ENCODE results near the gene CCDC69. TPM values are rescaled to one million over a fixed set of nuclear protein-coding genes. Genes with fewer than 3 reads are reported as not detected.
A peak's percentile ranks its signal among the peaks of the same experiment; 100 is the strongest.

Gene CCDC69
- total RNA-seq, 2 experiments from 2014 or later = 24.6 to 27.6 TPM

DNA sequence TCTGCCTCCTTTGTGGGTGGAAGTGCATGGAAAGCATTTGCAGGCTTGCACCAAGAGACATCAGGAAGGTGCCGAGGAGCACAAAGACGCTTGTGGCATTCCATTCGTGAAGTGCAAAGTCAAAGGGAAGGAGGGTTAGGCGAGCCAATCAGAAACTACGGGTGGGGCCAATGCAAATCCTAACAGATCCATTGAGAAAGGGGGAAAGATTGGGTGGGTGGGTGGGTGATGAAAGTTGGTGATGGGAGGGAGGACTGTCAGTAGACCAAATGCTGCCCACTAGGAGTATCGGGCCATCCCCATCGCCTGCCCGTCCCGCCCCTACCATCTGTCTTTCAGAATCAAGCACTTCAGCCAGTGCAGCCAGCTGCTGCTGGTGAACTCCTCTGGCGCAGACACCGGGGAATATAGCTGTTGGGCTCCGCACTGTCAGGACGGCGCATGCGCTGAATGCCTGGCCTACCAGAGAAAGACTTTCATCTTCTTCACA lies 49.2 kb downstream of the CCDC69 start:
- H3K4me1 Mint-ChIP-seq (ENCODE audit: low read depth) = peaks cover 7% of the 10 kb centered on the region
- DNase-seq = no peak
- no peak overlapping the region for H3K4me3 Mint-ChIP-seq
- no peaks in the 10 kb centered on the region for H3K9me3 Mint-ChIP-seq
- ChIA-PET POLR2A (no interaction called here), CTCF (no interaction called here)
- H3K36me3 Mint-ChIP-seq = peaks cover 7% of the 10 kb centered on the region
- H3K27ac Mint-ChIP-seq = no peak overlapping the region
- no peaks in the 10 kb centered on the region for H3K27me3 Mint-ChIP-seq
- intact Hi-C loops (cut with micrococcal nuclease) = no loop called here

GRCh38 chr5:151173711-151174611 lies 49.9 kb downstream of the CCDC69 start:
- peaks cover 10% of the 10 kb centered on the region for H3K4me1 Mint-ChIP-seq (ENCODE audit: low read depth)
- peaks cover 5% of the 10 kb centered on the region for H3K36me3 Mint-ChIP-seq
- no peaks in the 10 kb centered on the region for H3K9me3 Mint-ChIP-seq
- H3K27me3 Mint-ChIP-seq = no peaks in the 10 kb centered on the region
- no peak for DNase-seq
- no peak overlapping the region for H3K4me3 Mint-ChIP-seq
- POLR2A ChIA-PET = no interaction called here
- intact Hi-C loops (cut with micrococcal nuclease) = no loop called here
- no peak overlapping the region for H3K27ac Mint-ChIP-seq
- CTCF ChIA-PET = interaction anchor here (1.0 to 1.5 kb wide), 2 partner anchors 9 to 48 kb away, joined by 4 to 7 read pairs; no protein-coding TSS in a partner anchor

GRCh38 chr5:151171529-151171928 lies 52.4 kb downstream of the CCDC69 start:
- intact Hi-C loops (cut with micrococcal nuclease) = no loop called here
- no peaks in the 10 kb centered on the region for H3K36me3 Mint-ChIP-seq
- ChIA-PET CTCF (interaction anchor here (11.1 kb wide), 1 partner anchor 43 kb away, joined by 553 read pairs; no protein-coding TSS in a partner anchor), POLR2A (interaction anchor here (0.6 kb wide), 1 partner anchor 439 kb away, joined by 4 read pairs; no protein-coding TSS in a partner anchor)
- no peaks in the 10 kb centered on the region for H3K9me3 Mint-ChIP-seq
- H3K4me1 Mint-ChIP-seq (ENCODE audit: low read depth) = peaks cover 10% of the 10 kb centered on the region
- no peak overlapping the region for H3K27ac Mint-ChIP-seq
- H3K4me3 Mint-ChIP-seq = no peak overlapping the region
- DNase-seq = no peak
- no peaks in the 10 kb centered on the region for H3K27me3 Mint-ChIP-seq

DNA sequence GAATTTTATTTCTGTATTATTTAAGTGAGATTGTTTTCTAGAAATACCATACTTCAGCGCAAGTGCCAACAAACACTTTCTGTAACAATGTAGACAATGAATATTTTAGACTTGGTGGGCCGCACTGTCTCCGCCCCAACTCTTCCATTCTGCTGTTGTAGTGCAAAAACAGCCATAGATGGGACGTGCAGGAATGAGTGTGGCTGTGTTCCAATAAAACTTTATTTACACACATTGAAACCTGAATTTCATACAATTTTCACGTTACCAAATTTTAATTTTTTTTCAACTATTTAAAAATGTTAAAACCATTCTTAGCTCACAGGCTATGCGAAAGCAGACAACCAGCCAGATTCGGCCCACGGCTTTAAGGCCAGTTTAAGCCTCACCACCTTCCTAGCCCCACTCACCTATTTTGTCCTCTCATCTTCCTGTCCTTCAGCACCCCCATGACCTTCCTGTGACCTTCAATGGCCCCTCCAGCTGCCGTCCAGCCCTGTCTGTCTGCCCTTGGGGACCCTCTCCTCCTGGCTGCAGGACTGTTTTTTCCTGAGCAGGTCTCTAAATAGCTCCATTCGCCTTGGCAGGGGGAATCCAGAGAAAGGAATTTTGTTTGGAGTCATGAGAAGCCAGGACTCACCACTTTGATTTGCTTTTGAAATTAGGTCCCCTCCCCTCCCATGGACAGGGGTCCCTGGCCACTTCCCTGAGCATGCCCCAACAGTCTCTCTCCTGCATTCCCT lies 55.1 kb downstream of the CCDC69 start:
- ChIA-PET CTCF (interaction anchor here (1.4 to 11.1 kb wide), 2 partner anchors 40 to 70 kb away, joined by 4 to 553 read pairs; no protein-coding TSS in a partner anchor), POLR2A (no interaction called here)
- Mint-ChIP-seq H3K27ac (no peak overlapping the region), H3K4me1 (ENCODE audit: low read depth) (peaks cover 17% of the 10 kb centered on the region), H3K9me3 (no peaks in the 10 kb centered on the region), H3K4me3 (no peak overlapping the region), H3K36me3 (no peaks in the 10 kb centered on the region), H3K27me3 (no peaks in the 10 kb centered on the region)
- intact Hi-C loops (cut with micrococcal nuclease) = no loop called here
- no peak for DNase-seq

DNA sequence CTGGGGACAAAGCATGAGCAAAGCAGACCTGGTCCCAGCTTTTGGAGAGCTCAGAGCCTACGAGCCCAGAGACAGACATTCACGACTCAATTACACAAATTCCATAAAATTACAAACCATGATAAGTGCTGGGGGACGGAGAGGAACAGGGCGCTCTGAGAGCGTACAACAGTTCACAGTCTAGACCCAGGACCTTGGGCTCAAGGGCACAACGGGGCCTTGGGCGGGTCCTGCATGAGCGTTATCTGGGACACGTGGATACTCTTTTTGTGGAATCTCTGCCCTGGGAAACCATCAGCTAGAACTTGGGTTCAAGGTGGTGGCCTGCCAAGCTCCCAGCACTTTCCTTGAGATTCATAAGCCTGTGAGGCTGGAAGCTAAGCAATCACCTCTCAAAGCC lies 56.9 kb downstream of the CCDC69 start:
- no peaks in the 10 kb centered on the region for H3K27me3 Mint-ChIP-seq
- intact Hi-C loops (cut with micrococcal nuclease) = no loop called here

GRCh38 chr5:151164687-151165392 lies 59.1 kb downstream of the CCDC69 start:
- peak; percentile 90 for DNase-seq
- ChIA-PET POLR2A (interaction anchor here (1.0 to 1.5 kb wide), 2 partner anchors 38 to 39 kb away, joined by 4 to 11 read pairs; no protein-coding TSS in a partner anchor), CTCF (interaction anchor here (0.6 to 11.1 kb wide), 57 partner anchors 8 to 605 kb away, joined by 3 to 553 read pairs (median 4); partner anchors contain the start of genes CCDC69 and IRGM)
- no peaks in the 10 kb centered on the region for H3K9me3 Mint-ChIP-seq
- no peaks in the 10 kb centered on the region for H3K27me3 Mint-ChIP-seq
- intact Hi-C loops (cut with micrococcal nuclease) = loop anchor here (1.0 to 2.0 kb wide), 4 partner anchors 39 to 364 kb away; partner anchors contain the start of gene IRGM
- H3K36me3 Mint-ChIP-seq = no peaks in the 10 kb centered on the region
- no peak overlapping the region for H3K27ac Mint-ChIP-seq
- H3K4me1 Mint-ChIP-seq (ENCODE audit: low read depth) = peaks cover 18% of the 10 kb centered on the region
- no peak overlapping the region for H3K4me3 Mint-ChIP-seq

More for the DNA sequence above, 56.9 kb downstream of the CCDC69 start:
- no peak overlapping the region for H3K27ac Mint-ChIP-seq
- ChIA-PET POLR2A (interaction anchor here (1.4 kb wide), 1 partner anchor 9 kb away, joined by 3 read pairs; the partner anchor contains the start of gene ANXA6), CTCF (interaction anchor here (0.6 to 11.1 kb wide), 9 partner anchors 35 to 250 kb away, joined by 3 to 553 read pairs (median 3); partner anchors contain the start of gene CCDC69)
- H3K36me3 Mint-ChIP-seq = no peaks in the 10 kb centered on the region
- H3K9me3 Mint-ChIP-seq = no peaks in the 10 kb centered on the region
- H3K4me1 Mint-ChIP-seq (ENCODE audit: low read depth) = peaks cover 17% of the 10 kb centered on the region
- H3K4me3 Mint-ChIP-seq = no peak overlapping the region
- no peak for DNase-seq

GRCh38 chr5:151162776-151163175 lies 61.1 kb downstream of the CCDC69 start:
- no peaks in the 10 kb centered on the region for H3K36me3 Mint-ChIP-seq
- H3K9me3 Mint-ChIP-seq = no peaks in the 10 kb centered on the region
- POLR2A ChIA-PET = interaction anchor here (1.0 kb wide), 1 partner anchor 37 kb away, joined by 4 read pairs; no protein-coding TSS in a partner anchor
- intact Hi-C loops (cut with micrococcal nuclease) = no loop called here
- H3K27ac Mint-ChIP-seq = no peak overlapping the region
- H3K4me3 Mint-ChIP-seq = no peak overlapping the region
- no peak for DNase-seq
- peaks cover 32% of the 10 kb centered on the region for H3K4me1 Mint-ChIP-seq (ENCODE audit: low read depth)
- CTCF ChIA-PET = interaction anchor here (0.8 to 11.1 kb wide), 8 partner anchors 13 to 359 kb away, joined by 3 to 553 read pairs (median 26); no protein-coding TSS in a partner anchor
- no peaks in the 10 kb centered on the region for H3K27me3 Mint-ChIP-seq

- intact Hi-C loops (cut with micrococcal nuclease) = no loop called here
- POLR2A ChIA-PET = no interaction called here
- H3K9me3 Mint-ChIP-seq = no peaks in the 10 kb centered on the region
- CTCF ChIA-PET = no interaction called here
- peaks cover 12% of the 10 kb centered on the region for H3K36me3 Mint-ChIP-seq
- DNase-seq = no peak
- no peak overlapping the region for H3K4me3 Mint-ChIP-seq
- peaks cover 36% of the 10 kb centered on the region for H3K4me1 Mint-ChIP-seq (ENCODE audit: low read depth)
- H3K27me3 Mint-ChIP-seq = no peaks in the 10 kb centered on the region
- no peak overlapping the region for H3K27ac Mint-ChIP-seq
Measured at GRCh38 chr5:151159649-151160373, 64.1 kb downstream of the CCDC69 start.

- peaks cover 46% of the 10 kb centered on the region for H3K4me1 Mint-ChIP-seq (ENCODE audit: low read depth)
- ChIA-PET CTCF (interaction anchor here (0.6 to 12.2 kb wide), 6 partner anchors 12 to 187 kb away, joined by 3 to 159 read pairs (median 4); no protein-coding TSS in a partner anchor), POLR2A (interaction anchor here (0.7 to 1.9 kb wide), 5 partner anchors 9 to 77 kb away, joined by 3 to 6 read pairs (median 3); no protein-coding TSS in a partner anchor)
- peak; percentile 39 for DNase-seq
- H3K36me3 Mint-ChIP-seq = peaks cover 20% of the 10 kb centered on the region
- intact Hi-C loops (cut with micrococcal nuclease) = loop anchor here (1.0 kb wide), 1 partner anchor 8 kb away; no protein-coding TSS in a partner anchor
- H3K9me3 Mint-ChIP-seq = no peaks in the 10 kb centered on the region
- H3K27ac Mint-ChIP-seq = peak overlapping the region; percentile 90
- H3K4me3 Mint-ChIP-seq = peak overlapping the region; percentile 97
- H3K27me3 Mint-ChIP-seq = no peaks in the 10 kb centered on the region
Measured at GRCh38 chr5:151158287-151158661, 65.6 kb downstream of the CCDC69 start.

GRCh38 chr5:151157426-151158286 lies 66.2 kb downstream of the CCDC69 start, which contains the start of gene ANXA6:
Gene ANXA6, minus strand, starts transcription at chr5:151157779. Its CDS starts 9,878 bp downstream, at chr5:151147901.
- intact Hi-C loops (cut with micrococcal nuclease) = loop anchor here (1.0 kb wide), 1 partner anchor 7 kb away; no protein-coding TSS in a partner anchor
- peaks cover 52% of the 10 kb centered on the region for H3K4me1 Mint-ChIP-seq (ENCODE audit: low read depth)
- DNase-seq = peak; percentile 80
- H3K9me3 Mint-ChIP-seq = no peaks in the 10 kb centered on the region
- ChIA-PET POLR2A (interaction anchor here (0.6 to 1.9 kb wide), 8 partner anchors 10 to 82 kb away, joined by 3 to 6 read pairs (median 3); partner anchors contain the start of gene CCDC69), CTCF (interaction anchor here (0.6 to 12.2 kb wide), 7 partner anchors 13 to 186 kb away, joined by 3 to 159 read pairs (median 3); no protein-coding TSS in a partner anchor)
- peak within 1 kb of the TSS; percentile 97 for H3K4me3 Mint-ChIP-seq
- peak within 1 kb of the TSS; percentile 90 for H3K27ac Mint-ChIP-seq
- H3K27me3 Mint-ChIP-seq = no peaks in the 10 kb centered on the region
- H3K36me3 Mint-ChIP-seq = peaks cover 21% of the 10 kb centered on the region
